ENCODE measurements around the gene TP53BP1. TPM values are rescaled to one million over a fixed set of nuclear protein-coding genes. Genes with fewer than 3 reads are reported as not detected.

TP53BP1 gene
- total RNA-seq, 2 experiments from 2014 or later = 23.3 to 25.8 TPM

GRCh38 chr15:43514241-43515057, 21.5 kb upstream of the TP53BP1 start:
- CTCF ChIA-PET = interaction anchor here (0.6 to 7.3 kb wide), 12 partner anchors 12 to 289 kb away, joined by 3 to 66 read pairs (median 4); partner anchors contain the start of genes TP53BP1, TUBGCP4 and ZSCAN29
- H3K36me3 Mint-ChIP-seq = peaks cover 2% of the 10 kb centered on the region
- peak; percentile 4 for ATAC-seq
- peaks cover 71% of the 10 kb centered on the region for H3K4me1 Mint-ChIP-seq
- H3K27ac Mint-ChIP-seq = peak overlapping the region; percentile 79
- H3K27me3 Mint-ChIP-seq = peaks cover 21% of the 10 kb centered on the region
- peak; percentile 77 for DNase-seq
- H3K4me3 Mint-ChIP-seq = peak overlapping the region; percentile 31
- no peaks in the 10 kb centered on the region for H3K9me3 Mint-ChIP-seq (ENCODE audit: low read depth)

DNA sequence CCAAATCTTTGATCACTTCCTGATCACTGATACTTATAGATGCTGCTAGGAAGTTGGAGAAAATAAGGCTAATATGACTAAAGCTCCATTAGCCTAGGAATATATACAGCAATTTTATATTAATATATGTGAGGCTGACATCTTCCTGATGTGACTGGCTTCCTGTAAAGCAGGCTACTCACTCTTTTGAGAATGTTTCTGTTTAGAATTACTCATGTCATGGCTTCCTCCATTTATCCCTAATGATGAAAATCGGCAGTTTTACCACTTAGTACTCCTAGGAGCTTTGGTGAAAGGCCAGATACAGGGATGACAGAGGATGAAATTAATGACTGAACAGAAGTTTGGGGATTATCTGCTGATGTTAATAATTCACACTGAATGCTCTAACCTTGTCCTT, 20.6 kb upstream of the TP53BP1 start:
- ATAC-seq (no peak), DNase-seq (no peak)
- H3K4me3 Mint-ChIP-seq = peak overlapping the region; percentile 31
- H3K9me3 Mint-ChIP-seq (ENCODE audit: low read depth) = no peaks in the 10 kb centered on the region
- H3K4me1 Mint-ChIP-seq = peaks cover 65% of the 10 kb centered on the region
- CTCF ChIA-PET = interaction anchor here (1.0 to 7.3 kb wide), 8 partner anchors 13 to 143 kb away, joined by 3 to 66 read pairs (median 10); partner anchors contain the start of genes TP53BP1, TUBGCP4 and ZSCAN29
- peaks cover 16% of the 10 kb centered on the region for H3K27me3 Mint-ChIP-seq
- peaks cover 2% of the 10 kb centered on the region for H3K36me3 Mint-ChIP-seq
- H3K27ac Mint-ChIP-seq = peak overlapping the region; percentile 79

GRCh38 chr15:43511012-43511885, 18.3 kb upstream of the TP53BP1 start:
- Mint-ChIP-seq H3K27me3 (no peaks in the 10 kb centered on the region), H3K27ac (peak overlapping the region; percentile 58), H3K36me3 (peaks cover 2% of the 10 kb centered on the region), H3K4me3 (peak overlapping the region; percentile 94), H3K9me3 (ENCODE audit: low read depth) (no peaks in the 10 kb centered on the region), H3K4me1 (peaks cover 57% of the 10 kb centered on the region)
- DNase-seq (peak; percentile 50), ATAC-seq (no peak)
- CTCF ChIA-PET = interaction anchor here (0.6 to 7.3 kb wide), 11 partner anchors 10 to 274 kb away, joined by 3 to 66 read pairs (median 4); partner anchors contain the start of gene TP53BP1

DNA sequence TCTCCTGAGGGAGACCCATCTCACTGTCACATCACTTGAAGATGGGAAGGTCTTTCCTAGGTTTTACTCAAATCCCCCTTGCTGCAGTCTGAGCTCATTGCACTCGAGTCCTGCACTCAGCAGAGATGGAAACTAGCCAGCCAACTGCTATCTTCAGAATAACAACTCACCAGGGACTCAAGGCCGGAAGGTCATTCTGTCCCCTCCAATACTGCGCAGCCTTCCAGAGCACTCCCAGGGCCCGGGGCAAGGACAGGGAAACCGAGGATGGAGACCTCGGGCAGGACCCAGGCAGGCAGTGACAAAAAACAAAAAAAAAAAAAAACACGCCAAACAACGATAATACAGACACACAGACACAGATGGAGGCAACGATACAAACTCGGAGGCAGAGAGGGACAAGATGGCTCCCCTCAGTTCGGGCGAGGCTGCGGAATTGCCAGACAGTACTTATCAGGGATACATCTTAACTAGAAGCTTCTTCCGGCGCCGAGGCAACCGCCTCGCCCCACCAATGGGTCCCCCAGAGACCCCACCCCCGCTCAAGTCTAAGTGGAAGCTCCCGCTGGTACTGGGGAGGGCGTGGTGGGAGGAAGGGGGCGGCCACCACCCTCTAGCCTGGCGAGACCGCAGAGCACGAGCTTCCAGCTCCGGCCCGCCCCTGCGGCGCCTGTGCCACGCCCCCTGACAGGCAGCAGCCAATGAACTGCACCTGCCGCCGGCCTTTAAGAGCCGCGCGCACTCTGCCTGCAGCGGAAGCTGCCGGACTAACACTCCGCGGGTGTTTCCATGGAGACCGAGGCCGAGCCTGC, 17.4 kb upstream of the TP53BP1 start:
- Mint-ChIP-seq H3K36me3 (peaks cover 2% of the 10 kb centered on the region), H3K27ac (peak overlapping the region; percentile 93), H3K4me3 (peak overlapping the region; percentile 94), H3K9me3 (ENCODE audit: low read depth) (no peaks in the 10 kb centered on the region), H3K27me3 (no peaks in the 10 kb centered on the region), H3K4me1 (peaks cover 49% of the 10 kb centered on the region)
- CTCF ChIA-PET = interaction anchor here (0.6 to 7.3 kb wide), 11 partner anchors 10 to 275 kb away, joined by 3 to 66 read pairs (median 4); partner anchors contain the start of gene TP53BP1
- peak; percentile 99 for DNase-seq
- peak; percentile 94 for ATAC-seq

GRCh38 chr15:43509660-43510199, 16.8 kb upstream of the TP53BP1 start:
- no peaks in the 10 kb centered on the region for H3K27me3 Mint-ChIP-seq
- CTCF ChIA-PET = interaction anchor here (0.8 to 7.3 kb wide), 4 partner anchors 9 to 75 kb away, joined by 3 to 66 read pairs (median 23); partner anchors contain the start of gene TP53BP1
- ATAC-seq (no peak), DNase-seq (no peak)
- H3K4me1 Mint-ChIP-seq = peaks cover 46% of the 10 kb centered on the region
- no peaks in the 10 kb centered on the region for H3K9me3 Mint-ChIP-seq (ENCODE audit: low read depth)
- peak overlapping the region; percentile 94 for H3K4me3 Mint-ChIP-seq
- H3K36me3 Mint-ChIP-seq = peaks cover 2% of the 10 kb centered on the region
- peak overlapping the region; percentile 93 for H3K27ac Mint-ChIP-seq

DNA sequence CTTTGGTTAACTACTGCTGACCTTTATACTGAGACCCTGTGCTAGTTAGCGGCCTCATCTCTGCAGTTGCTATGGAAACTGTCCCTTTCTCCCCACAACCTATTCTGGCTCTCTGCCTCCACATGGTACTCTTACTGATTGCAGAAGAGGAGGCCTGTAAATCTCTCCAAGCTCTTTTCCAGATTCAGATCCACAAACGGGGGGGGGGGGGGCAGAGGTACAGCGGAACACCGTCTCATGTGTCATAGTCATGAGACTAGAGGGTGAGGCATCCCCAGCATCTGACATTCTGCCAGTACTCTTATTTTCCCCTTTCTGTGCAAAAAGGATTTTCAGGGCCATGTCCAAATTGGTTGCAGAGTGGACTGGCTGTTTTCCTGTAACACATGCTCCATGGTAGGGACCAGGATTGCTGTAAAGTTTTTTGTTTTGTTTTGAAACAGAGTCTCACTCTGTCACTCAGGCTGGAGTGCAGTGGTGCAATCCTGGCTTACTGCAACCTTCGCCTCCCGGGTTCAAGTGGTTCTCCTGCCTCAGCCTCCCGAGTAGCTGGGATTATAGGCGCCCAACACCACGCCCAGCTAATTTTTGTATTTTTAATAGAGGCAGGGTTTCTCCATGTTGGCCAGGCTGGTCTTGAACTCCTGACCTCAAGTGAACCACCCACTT, 16.2 kb upstream of the TP53BP1 start:
- no peaks in the 10 kb centered on the region for H3K9me3 Mint-ChIP-seq (ENCODE audit: low read depth)
- H3K36me3 Mint-ChIP-seq = peaks cover 2% of the 10 kb centered on the region
- H3K27ac Mint-ChIP-seq = peak overlapping the region; percentile 29
- H3K4me1 Mint-ChIP-seq = peaks cover 40% of the 10 kb centered on the region
- H3K27me3 Mint-ChIP-seq = no peaks in the 10 kb centered on the region
- CTCF ChIA-PET = interaction anchor here (3.5 kb wide), 1 partner anchor 16 kb away, joined by 32 read pairs; the partner anchor contains the start of gene TP53BP1
- no peak for ATAC-seq
- H3K4me3 Mint-ChIP-seq = no peak overlapping the region
- no peak for DNase-seq

- CTCF ChIA-PET = no interaction called here
- Mint-ChIP-seq H3K36me3 (peaks cover 3% of the 10 kb centered on the region), H3K4me3 (no peak overlapping the region), H3K9me3 (ENCODE audit: low read depth) (no peaks in the 10 kb centered on the region), H3K27ac (no peak overlapping the region), H3K27me3 (no peaks in the 10 kb centered on the region), H3K4me1 (peaks cover 33% of the 10 kb centered on the region)
- ATAC-seq (no peak), DNase-seq (no peak)
These were observed 15.5 kb upstream of the TP53BP1 start for GRCh38 chr15:43508421-43508820.

- CTCF ChIA-PET = no interaction called here
- no peaks in the 10 kb centered on the region for H3K9me3 Mint-ChIP-seq (ENCODE audit: low read depth)
- no peak overlapping the region for H3K4me3 Mint-ChIP-seq
- no peak overlapping the region for H3K27ac Mint-ChIP-seq
- no peak for ATAC-seq
- no peak for DNase-seq
- H3K4me1 Mint-ChIP-seq = peaks cover 8% of the 10 kb centered on the region
- H3K36me3 Mint-ChIP-seq = peaks cover 3% of the 10 kb centered on the region
- H3K27me3 Mint-ChIP-seq = no peaks in the 10 kb centered on the region
These were observed 12.8 kb upstream of the TP53BP1 start for GRCh38 chr15:43505738-43506137.

- peaks cover 2% of the 10 kb centered on the region for H3K36me3 Mint-ChIP-seq
- H3K27me3 Mint-ChIP-seq = no peaks in the 10 kb centered on the region
- H3K4me3 Mint-ChIP-seq = no peak overlapping the region
- no peak for DNase-seq
- no peaks in the 10 kb centered on the region for H3K9me3 Mint-ChIP-seq (ENCODE audit: low read depth)
- no peaks in the 10 kb centered on the region for H3K4me1 Mint-ChIP-seq
- H3K27ac Mint-ChIP-seq = no peak overlapping the region
- CTCF ChIA-PET = interaction anchor here (3.4 kb wide), 1 partner anchor 11 kb away, joined by 14 read pairs; no protein-coding TSS in a partner anchor
- no peak for ATAC-seq
These were observed 6.7 kb upstream of the TP53BP1 start for GRCh38 chr15:43499635-43500034.

GRCh38 chr15:43498990-43499389, 6.0 kb upstream of the TP53BP1 start:
- CTCF ChIA-PET = interaction anchor here (3.4 kb wide), 1 partner anchor 12 kb away, joined by 14 read pairs; no protein-coding TSS in a partner anchor
- DNase-seq = no peak

DNA sequence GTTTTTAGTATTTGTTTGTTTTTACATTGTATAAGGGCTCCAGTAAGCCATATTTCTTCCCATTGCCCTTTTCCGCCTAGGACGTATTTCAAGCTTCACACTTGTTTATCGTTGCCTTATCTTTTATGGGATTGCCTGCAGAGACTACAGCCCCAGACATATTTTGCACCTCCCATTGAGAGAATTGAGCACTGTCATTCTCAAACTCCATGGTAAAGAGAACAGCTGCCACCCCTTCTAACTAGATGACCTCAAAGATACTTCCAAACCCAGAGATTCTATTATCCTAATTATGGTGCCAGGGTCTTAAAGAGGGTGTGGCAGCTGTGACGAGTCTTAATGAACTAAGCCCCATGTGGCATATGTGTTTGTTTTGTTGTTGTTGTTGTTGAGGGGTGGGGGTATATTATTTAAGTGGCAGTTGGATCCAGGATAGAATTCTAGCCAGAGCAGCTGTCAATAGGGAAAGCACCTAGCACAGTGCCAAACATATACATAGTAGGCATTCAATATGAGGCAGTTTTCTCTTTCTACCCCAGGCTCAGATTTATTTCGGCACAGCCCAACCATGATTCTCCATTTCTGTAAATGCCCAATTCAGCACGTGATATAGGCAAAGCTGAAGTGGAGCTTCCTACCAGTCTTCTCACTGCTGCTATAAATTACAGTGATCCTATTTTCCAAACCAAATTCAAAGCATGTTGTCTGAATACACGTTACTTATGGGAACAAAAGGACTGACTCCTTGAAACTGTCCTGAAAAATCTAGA, 932 bp upstream of the TP53BP1 start:
- peaks cover 8% of the 10 kb centered on the region for H3K36me3 Mint-ChIP-seq
- peak overlapping the region; percentile 85 for H3K4me3 Mint-ChIP-seq
- no peaks in the 10 kb centered on the region for H3K27me3 Mint-ChIP-seq
- peaks cover 28% of the 10 kb centered on the region for H3K4me1 Mint-ChIP-seq
- ATAC-seq = no peak
- no peak for DNase-seq
- CTCF ChIA-PET = interaction anchor here (0.7 to 4.2 kb wide), 4 partner anchors 10 to 59 kb away, joined by 3 to 32 read pairs (median 8); no protein-coding TSS in a partner anchor
- no peaks in the 10 kb centered on the region for H3K9me3 Mint-ChIP-seq (ENCODE audit: low read depth)
- H3K27ac Mint-ChIP-seq = peak overlapping the region; percentile 96

More at GRCh38 chr15:43498990-43499389, 6.0 kb upstream of the TP53BP1 start:
- Mint-ChIP-seq H3K9me3 (ENCODE audit: low read depth) (no peaks in the 10 kb centered on the region), H3K27ac (no peak overlapping the region), H3K4me3 (no peak overlapping the region), H3K27me3 (no peaks in the 10 kb centered on the region), H3K4me1 (peaks cover under 1% of the 10 kb centered on the region), H3K36me3 (peaks cover 2% of the 10 kb centered on the region)
- no peak for ATAC-seq
